GM21526 (cell line): ENCODE data around the gene CNDP2.
"Not testable (repeated sequence)": the region's sequence is repeated elsewhere in the genome, so short reads cannot be mapped to it uniquely, and the experiment has no call there.

Source experiments
- ATAC-seq: cut with Tn5 transposase; IDR thresholded peaks from one replicate; pipeline ENCODE4 v1.9.1; 2021; ENCODE audit warnings: moderate library complexity; ENCODE audit not compliant: unreplicated experiment, low FRiP score

The CNDP2 gene

GRCh38 chr18:74515620-74516231 is 19.6 kb downstream of the CNDP2 start:
- no peak for ATAC-seq

GRCh38 chr18:74516271-74517235 is 20.4 kb downstream of the CNDP2 start:
- no peak for ATAC-seq

- ATAC-seq = no peak
Measured at GRCh38 chr18:74517236-74517630, 21.1 kb downstream of the CNDP2 start.

GRCh38 chr18:74518456-74519295 is 22.5 kb downstream of the CNDP2 start:
- no peak for ATAC-seq

- no peak for ATAC-seq
Measured at GRCh38 chr18:74519320-74520095, 23.3 kb downstream of the CNDP2 start.

- ATAC-seq = no peak
Measured at GRCh38 chr18:74520096-74520833, 24.1 kb downstream of the CNDP2 start.

GRCh38 chr18:74521068-74521725 is 25.0 kb downstream of the CNDP2 start:
- ATAC-seq = no peak

GRCh38 chr18:74522635-74523548 is 26.7 kb downstream of the CNDP2 start:
- ATAC-seq = no peak

- no peak for ATAC-seq
Measured at GRCh38 chr18:74524097-74524496, 27.9 kb downstream of the CNDP2 start.

- not testable (repeated sequence) for ATAC-seq
Measured at GRCh38 chr18:74524915-74525314, 28.8 kb downstream of the CNDP2 start.

GRCh38 chr18:74525741-74526140 is 29.6 kb downstream of the CNDP2 start:
- no peak for ATAC-seq

- ATAC-seq = no peak
Measured at GRCh38 chr18:74526488-74526887, 30.3 kb downstream of the CNDP2 start.

GRCh38 chr18:74528478-74528877 is 32.3 kb downstream of the CNDP2 start:
- ATAC-seq = no peak

GRCh38 chr18:74528913-74529312 is 32.8 kb downstream of the CNDP2 start:
- ATAC-seq = no peak

- ATAC-seq = no peak
Measured at GRCh38 chr18:74529378-74529777, 33.2 kb downstream of the CNDP2 start.

- no peak for ATAC-seq
Measured at GRCh38 chr18:74529811-74530583, 33.8 kb downstream of the CNDP2 start.

GRCh38 chr18:74530584-74530862 is 34.4 kb downstream of the CNDP2 start:
- ATAC-seq = no peak
